GM18519 (cell line): ENCODE results near the gene CDC42EP4.

ENCODE experiments used
- ATAC-seq: cut with Tn5 transposase; IDR thresholded peaks from one replicate; pipeline ENCODE4 v1.9.1; 2021; ENCODE audit warnings: mild to moderate bottlenecking, moderate library complexity; ENCODE audit not compliant: unreplicated experiment, low FRiP score

The CDC42EP4 gene

DNA sequence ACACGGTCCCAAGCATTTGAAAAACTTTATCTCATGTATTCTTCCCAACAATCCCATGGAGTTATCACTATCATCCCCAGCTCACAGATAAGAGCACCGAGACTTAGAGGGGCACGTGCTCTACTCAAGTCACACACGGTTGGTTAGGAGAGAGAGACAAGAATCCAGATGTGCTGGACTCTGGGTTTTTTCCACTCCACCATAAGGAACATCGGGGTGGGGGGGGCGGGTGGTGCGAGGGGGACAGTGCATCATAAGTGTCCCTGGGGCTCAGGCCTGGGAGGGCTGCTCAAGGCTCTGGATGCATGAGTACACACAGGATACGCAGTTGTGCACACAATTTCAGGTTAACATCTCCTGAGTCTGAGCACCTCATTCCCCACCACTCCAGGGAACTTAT, 7.4 kb downstream of the CDC42EP4 start:
- ATAC-seq: no peak

DNA sequence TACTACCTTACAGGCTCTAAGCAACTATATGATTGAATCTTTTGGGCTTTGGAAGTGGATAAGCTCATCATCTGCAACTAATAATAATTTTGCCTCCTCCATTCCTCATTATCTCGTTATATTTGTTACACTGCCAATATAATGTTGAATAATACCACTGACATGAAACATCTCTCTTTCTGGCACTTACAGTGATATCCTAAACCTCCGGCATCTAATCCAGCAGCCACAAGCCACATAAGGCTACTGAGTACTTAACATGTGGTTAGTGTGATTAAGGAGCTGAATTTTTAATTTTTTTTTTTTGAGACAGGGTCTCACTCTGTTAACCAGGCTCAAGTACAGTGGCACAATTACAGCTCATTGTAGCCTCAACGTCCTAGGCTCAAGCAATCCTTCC, 9.6 kb downstream of the CDC42EP4 start:
- no peak for ATAC-seq

DNA sequence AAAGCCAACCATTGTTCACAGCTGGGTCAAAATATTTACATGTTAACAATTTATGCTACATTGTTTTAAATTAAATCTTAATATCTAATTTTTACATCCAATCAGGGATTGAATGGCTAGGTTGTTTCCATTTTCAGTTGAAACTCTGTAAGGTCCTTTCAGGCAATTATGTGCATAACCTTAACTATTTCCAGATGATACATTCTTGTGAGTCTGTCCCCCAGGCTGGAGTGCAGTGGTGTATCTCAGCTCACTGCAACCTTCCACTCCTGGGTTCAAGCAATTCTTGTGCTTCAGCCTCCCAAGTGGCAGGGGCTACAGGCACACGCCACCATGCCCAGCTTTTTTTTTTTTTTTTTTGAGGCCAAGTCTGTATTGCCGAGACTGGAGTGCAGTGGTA, 10.4 kb downstream of the CDC42EP4 start:
- ATAC-seq: no peak

DNA sequence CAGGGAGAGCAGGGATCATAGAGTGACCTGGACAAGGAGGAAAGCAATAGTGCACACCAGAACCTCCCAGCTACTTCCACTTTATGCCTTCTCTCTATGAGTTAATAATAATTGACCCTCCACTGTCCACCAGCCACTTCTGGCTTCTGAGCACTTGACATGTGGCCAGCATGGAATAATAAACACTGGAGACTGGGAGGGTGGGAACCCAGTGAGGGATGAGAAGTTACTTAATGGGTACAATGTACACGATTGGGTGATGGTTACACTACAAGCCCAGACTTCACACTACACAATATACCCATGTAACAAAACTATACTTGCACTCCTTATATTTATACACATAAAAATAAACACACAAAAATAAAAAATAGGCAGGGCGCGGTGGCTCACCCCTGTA, 11.4 kb downstream of the CDC42EP4 start:
- no peak for ATAC-seq

DNA sequence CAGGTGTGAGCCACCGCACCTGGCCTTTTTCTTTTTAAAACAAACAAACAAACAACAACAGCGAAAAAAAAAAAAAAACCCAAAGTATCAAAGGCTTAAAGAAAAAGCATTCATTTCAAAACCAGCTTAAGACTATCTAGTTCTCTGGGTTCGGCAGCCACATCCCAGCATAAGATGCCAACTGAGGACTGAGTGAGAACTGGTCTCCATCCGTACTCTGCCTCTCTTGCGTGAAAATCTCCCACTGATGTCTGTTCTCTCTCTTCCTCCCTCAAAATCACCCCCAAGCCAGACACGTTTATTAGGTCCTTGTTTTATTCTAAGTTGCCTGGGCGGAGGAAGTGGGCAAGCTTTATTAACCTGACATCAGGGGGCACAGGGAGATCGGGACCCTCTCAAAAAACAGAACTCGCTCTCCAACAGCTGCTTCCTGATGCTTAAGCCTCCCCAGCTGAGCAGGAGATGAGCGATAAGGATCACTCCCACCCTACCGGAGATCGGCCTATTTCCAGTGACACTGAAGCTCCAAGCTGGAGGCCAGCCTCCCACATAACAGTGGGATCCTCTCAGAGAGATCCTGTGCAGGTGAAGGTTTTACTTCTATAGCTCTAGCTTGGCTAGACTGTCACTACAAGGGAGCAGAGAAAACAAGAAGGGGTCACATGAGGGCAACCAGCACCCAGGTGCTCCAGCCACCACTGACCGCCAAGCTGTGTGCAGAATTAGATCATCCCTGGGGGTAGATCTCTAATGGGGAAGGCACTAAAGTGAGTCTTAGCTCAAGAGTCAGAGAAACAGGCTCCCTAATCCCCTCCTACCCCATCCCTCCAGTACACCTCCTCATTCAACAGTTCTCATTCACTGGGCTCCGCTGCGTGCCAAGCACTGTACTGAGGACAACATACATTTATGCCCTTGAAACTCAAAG, 13.6 kb downstream of the CDC42EP4 start:
- ATAC-seq: no peak

DNA sequence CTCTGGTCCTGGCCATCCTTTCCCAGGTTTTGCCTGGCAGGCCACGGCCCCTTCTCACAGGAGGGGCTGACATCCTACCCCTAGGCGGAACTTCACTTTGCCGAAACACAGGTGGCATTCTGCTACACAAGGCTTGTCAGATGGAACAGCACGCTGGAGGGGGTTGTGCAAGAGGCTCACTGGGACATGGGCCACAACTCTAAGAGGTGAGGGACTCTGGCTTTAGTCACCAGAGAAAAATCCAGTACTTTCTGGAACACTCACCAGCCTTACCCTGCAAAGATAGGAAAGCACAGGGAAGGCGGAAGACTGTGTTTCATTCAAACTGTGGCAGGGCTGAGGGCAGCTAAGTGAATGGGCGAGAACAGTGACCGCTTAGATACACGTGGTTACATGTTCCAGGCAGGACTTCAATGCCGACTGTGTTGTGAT, 18.3 kb downstream of the CDC42EP4 start:
- no peak for ATAC-seq

- no peak for ATAC-seq
Measured at GRCh38 chr17:73293031-73293430, 18.8 kb downstream of the CDC42EP4 start.

- no peak for ATAC-seq
Measured at GRCh38 chr17:73292031-73292531, 19.7 kb downstream of the CDC42EP4 start.

DNA sequence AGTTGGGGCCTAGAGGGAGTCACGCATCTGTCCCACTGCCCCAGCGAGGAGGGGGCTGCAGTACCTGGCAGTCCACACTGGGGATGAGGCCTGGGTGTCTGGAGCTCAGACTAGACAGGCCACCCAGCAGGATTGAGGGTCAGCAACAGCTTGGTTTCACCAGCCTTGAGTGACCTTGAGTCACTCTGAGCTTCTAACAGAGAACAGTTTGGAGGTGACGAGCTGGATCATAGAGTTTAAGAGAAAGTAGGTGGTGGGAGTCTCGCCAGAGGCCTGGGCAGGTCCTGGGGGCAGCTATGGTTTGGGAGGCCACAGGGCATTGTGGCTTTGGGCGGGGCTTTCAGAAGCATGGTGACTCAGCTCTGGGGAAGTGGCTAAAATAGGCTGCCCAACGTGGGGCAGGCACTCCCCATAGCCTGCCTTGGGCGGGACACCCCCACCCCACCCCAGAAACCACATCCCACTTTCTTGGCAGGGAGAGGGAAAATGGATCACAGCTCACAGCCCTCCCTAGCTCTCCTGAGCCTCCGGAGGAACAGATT, 20.5 kb downstream of the CDC42EP4 start:
- peak; percentile 66 for ATAC-seq

DNA sequence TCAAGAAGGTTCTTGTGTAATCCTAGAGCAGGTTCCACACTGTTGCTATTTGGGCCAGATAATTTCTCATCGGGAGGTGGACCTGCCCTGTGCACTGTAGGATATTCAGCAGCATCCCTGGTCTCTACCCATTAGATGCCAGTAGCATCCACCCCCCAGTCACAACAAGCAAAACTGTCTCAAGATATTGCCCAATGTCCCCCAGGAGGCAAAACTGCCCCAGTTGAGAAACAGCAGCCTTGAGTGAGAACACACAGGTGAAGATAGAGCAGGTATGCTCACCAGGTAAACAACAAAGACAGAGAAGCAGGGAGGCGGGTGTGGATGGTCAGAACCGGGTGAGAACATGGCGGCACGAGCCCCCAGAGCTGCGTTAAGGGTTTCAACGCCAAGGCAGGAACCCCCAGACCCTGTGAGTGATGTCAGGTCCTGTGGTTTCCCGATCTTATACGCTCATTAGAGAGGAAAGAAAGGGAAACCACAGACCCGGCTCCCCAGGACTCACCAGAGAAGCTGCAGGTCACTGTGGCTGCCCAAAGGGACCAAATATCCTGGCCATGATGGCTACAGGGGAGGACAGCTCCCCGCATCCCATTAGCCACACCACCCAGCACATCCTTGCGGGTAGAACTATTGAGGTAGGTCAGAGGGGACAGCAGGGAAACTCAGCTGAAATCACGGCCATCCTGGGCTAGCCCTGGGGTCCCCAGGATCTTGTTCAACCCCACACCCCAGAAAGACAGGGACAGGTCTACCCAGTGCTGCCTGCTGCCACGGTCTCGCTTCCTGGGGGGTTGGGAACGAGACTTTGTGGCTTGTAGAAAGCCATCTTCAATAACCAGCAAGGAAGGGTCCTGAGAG, 21.2 kb downstream of the CDC42EP4 start:
- peak; percentile 21 for ATAC-seq

DNA sequence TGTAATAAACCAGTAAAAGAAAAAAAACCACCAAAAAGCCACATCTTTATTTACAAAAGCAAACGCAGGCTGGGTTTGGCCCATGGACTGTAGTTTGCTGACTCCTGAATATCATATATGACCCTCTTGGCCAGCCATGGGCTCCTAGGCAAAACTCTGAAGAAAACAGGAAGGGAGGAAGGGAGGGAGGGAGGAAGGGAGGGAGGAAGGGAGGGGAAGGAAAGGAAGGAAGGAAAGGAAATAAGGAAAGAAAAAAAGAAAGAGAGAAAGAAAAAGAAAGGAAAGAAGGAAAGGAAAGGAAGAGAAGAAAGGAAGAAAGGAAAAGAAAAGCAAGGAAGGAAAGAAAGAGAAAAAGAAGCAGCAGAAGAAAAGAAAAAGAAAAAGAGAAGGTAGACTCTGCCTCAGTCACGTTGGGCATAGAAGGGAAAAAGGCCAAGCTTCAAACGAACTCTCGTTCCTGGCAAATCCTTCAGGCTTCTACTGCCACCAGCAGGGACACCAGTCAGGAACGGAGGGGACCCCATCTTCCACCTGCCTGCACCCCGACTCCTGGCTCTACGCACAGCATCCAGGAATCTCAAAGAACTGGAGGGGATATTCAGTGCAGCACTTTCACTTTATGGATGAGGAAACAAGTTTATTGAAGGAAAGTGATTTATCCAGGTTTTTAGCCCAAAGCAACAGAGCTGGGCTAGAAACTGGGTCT, 22.1 kb downstream of the CDC42EP4 start:
- ATAC-seq: no peak

GRCh38 chr17:73288534-73289302, 23.1 kb downstream of the CDC42EP4 start:
- ATAC-seq: no peak

GRCh38 chr17:73286863-73287296, 24.9 kb downstream of the CDC42EP4 start:
- no peak for ATAC-seq

DNA sequence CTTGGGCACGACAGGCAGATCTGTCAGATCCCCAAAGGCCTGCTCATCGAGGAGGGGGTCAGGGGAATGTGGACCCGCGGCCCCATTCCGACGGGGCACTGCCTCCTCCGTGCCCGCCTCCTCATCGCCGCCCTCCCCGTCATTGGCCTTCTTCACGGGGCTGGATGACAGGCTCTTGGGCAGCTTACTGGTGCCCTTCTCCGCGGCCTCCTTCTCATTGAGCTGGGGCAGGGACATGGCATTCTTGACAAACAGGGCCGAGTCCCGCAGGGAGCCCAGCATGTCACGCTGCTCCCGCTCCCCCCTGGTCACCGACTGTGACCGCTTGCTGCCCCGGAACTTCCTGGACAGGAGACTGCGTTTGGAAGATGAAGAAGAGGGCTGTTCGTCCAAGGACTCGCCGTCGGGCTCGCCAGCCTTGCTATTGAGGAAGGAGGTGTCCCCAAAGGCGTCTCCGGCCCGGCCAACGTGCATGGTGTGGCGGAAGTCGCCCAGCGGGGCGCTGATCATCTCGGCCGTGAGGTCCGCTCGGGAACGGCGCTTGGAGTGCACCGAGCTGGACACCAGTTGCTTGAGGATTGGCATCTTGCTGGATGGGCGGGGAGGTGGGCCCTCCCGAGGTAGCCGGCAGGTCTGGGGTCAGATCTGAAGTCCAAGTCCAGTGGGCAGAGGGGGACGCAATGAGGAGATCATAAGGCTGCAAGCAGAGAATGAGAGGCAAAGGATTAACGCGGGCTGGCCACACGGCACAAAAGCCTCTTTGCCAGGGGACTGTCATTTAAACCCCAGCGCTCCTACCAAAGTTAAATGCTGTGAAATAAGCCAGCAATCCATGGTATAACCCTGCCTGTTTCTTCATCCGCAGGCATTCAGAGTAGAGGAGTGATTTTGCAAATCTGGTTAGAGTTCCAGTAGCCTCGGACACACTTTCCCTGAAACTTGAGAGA, 25.6 kb downstream of the CDC42EP4 start:
- ATAC-seq: no peak

DNA sequence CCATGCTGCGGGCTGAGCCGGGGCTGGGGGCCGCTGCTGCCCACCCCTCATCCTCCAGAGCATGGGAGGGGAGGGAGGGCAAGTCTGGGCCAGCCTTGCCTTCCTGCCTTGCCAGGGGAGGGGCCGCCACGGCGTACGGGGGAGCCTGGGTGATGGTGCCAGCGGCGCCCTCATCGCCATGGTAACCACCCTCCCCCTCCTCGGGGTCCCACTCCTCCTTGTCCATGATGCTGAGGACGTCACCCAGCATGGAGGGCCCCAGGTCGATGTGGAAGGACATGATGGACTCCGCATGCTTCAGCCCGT, 26.2 kb downstream of the CDC42EP4 start:
- no peak for ATAC-seq

- no peak for ATAC-seq
Measured at GRCh38 chr17:73284906-73285602, 26.7 kb downstream of the CDC42EP4 start.

DNA sequence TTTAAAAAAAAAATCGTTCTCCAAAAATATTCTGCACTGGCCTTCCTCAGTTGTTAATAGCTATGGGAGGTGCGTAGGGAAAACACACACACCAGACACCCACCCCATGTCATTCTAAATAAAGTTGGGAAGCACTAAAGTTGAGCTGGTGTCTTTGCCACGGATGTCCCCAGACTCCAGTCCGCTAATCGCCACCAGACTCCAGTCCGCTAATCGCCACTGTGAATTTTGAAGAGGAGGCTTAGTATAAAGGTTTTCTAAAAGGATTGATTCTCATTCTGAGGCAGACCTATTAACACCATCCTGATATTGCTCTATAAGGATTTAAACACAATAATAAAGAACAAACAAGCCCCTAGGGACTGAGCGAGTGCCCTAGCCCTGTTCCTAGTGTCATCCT, 27.4 kb downstream of the CDC42EP4 start:
- no peak for ATAC-seq

GRCh38 chr17:73283841-73284282, 27.9 kb downstream of the CDC42EP4 start:
- ATAC-seq: no peak
